ENCODE results near the gene DLGAP4.

DNA sequence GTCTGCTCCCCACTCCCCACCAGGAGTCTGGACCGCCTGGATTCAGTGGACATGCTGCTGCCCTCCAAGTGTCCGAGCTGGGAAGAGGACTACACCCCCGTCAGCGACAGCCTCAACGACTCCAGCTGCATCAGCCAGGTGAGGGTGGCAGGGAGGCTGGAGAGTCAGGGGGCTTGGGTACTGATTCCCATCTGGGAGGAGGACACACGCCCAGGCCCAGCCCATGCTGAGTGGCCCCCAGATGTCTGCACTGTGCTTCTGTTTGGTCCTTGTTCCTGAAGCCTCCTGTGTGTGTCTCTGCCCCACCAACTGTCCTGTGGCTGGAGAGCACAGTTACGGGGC lies 133.6 kb downstream of the DLGAP4 start:
- TF ChIP-seq, protein P1, sequence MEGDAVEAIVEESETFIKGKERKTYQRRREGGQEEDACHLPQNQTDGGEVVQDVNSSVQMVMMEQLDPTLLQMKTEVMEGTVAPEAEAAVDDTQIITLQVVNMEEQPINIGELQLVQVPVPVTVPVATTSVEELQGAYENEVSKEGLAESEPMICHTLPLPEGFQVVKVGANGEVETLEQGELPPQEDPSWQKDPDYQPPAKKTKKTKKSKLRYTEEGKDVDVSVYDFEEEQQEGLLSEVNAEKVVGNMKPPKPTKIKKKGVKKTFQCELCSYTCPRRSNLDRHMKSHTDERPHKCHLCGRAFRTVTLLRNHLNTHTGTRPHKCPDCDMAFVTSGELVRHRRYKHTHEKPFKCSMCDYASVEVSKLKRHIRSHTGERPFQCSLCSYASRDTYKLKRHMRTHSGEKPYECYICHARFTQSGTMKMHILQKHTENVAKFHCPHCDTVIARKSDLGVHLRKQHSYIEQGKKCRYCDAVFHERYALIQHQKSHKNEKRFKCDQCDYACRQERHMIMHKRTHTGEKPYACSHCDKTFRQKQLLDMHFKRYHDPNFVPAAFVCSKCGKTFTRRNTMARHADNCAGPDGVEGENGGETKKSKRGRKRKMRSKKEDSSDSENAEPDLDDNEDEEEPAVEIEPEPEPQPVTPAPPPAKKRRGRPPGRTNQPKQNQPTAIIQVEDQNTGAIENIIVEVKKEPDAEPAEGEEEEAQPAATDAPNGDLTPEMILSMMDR (IDR thresholded peaks at IDR 0.05; ENCODE audit: insufficient read depth, low read length, poor library complexity, severe bottlenecking): no peak
- no peak for TF ChIP-seq EZH2phosphoT487 (conservative IDR thresholded peaks at IDR 0.05; ENCODE audit: low read length)
